GM13976 (cell line): ENCODE results near the gene FBLN5.

Experiments used
- DNase-seq: peaks from one replicate; pipeline ENCODE4 v3.0.0; 2012; ENCODE audit warnings: low spot score
- CTCF ChIP-seq: IDR thresholded peaks from 2 replicates; pipeline ENCODE4 v1.5.1; 2012; ENCODE audit warnings: borderline replicate concordance, mild to moderate bottlenecking; ENCODE audit not compliant: insufficient read depth; ENCODE audit errors: extremely low read depth, missing control alignments, control extremely low read depth
- in situ Hi-C: fragments of 300-500 bp; cut with MboI; formaldehyde crosslinking; loops from one replicate; pipeline ENCODE4 v1.12.0; 2022; ENCODE audit warnings: low sequenced_read_pairs, mixed read lengths, inconsistent platforms; ENCODE audit not compliant: unreplicated experiment

FBLN5 gene

GRCh38 chr14:91980157-91980556, 32.7 kb upstream of the FBLN5 start:
- in situ Hi-C loops, result no loop called here
- no peak for TF ChIP-seq CTCF
- DNase-seq, result peak; percentile 41

GRCh38 chr14:91977884-91978283, 30.4 kb upstream of the FBLN5 start:
- no peak for TF ChIP-seq CTCF
- DNase-seq, result no peak
- in situ Hi-C loops, result no loop called here

GRCh38 chr14:91975763-91976162, 28.3 kb upstream of the FBLN5 start:
- no peak for DNase-seq
- in situ Hi-C loops, result no loop called here
- no peak for TF ChIP-seq CTCF

GRCh38 chr14:91971188-91971778, 23.8 kb upstream of the FBLN5 start:
- no peak for DNase-seq
- no peak for TF ChIP-seq CTCF
- in situ Hi-C loops, result no loop called here

- TF ChIP-seq CTCF, result no peak
- in situ Hi-C loops, result no loop called here
- DNase-seq, result no peak
These were observed 20.8 kb upstream of the FBLN5 start for GRCh38 chr14:91968280-91968679.

GRCh38 chr14:91964724-91965123, 17.2 kb upstream of the FBLN5 start:
- DNase-seq, result no peak
- no peak for TF ChIP-seq CTCF
- in situ Hi-C loops, result no loop called here
